Panc1 (cell line): ENCODE results near the gene BOD1. TPM values are rescaled to one million over a fixed set of nuclear protein-coding genes. Genes with fewer than 3 reads are reported as not detected.

Source experiments
- ATAC-seq: fragments of 200-7000 bp; cut with Tn5 transposase; 2 replicates; pipeline ENCODE4 v1.9.1; 2020; ENCODE audit warnings: mild to moderate bottlenecking, moderate library complexity
- BruUV-seq: library from RNA; stranded (reverse); fragments of 400-500 nt; replicated peaks from 2 replicates; lab custom pipeline; 2021; lab: Mats Ljungman, UMichigan
- CTCF ChIA-PET: fragments of 300-600 bp; sonication (Branson Sonifier 250); formaldehyde crosslinking; loops from one replicate; lab custom pipeline; 2022; ENCODE audit warnings: antibody characterized with exemption; lab: Charles Lee
- POLR2A ChIA-PET: fragments of 300-600 bp; sonication (Branson Sonifier 250); formaldehyde crosslinking; loops from one replicate; lab custom pipeline; 2022; ENCODE audit warnings: antibody characterized with exemption; lab: Charles Lee
- DNase-seq: peaks from one replicate; pipeline ENCODE4 v3.0.0-alpha.2; 2010; ENCODE audit warnings: low read depth, low spot score
- H3K27ac ChIP-seq: 2 replicates; pipeline ENCODE4 v1.5.1; 2011; ENCODE audit warnings: mild to moderate bottlenecking, low read length, inconsistent platforms
- H3K27me3 ChIP-seq: fragments of 200-500 bp; sonication (Bioruptor generic); 2 replicates; pipeline ENCODE4 v1.6.0; 2014; ENCODE audit warnings: low read length, inconsistent platforms; ENCODE audit not compliant: control insufficient read depth, insufficient read depth
- H3K36me3 ChIP-seq: fragments of 200-500 bp; sonication (Bioruptor generic); 2 replicates; pipeline ENCODE4 v1.5.1; 2014; ENCODE audit warnings: inconsistent platforms, mild to moderate bottlenecking, low read length, moderate library complexity; ENCODE audit not compliant: control insufficient read depth, insufficient read depth
- H3K4me1 ChIP-seq: 2 replicates; pipeline ENCODE4 v1.5.1; 2011; ENCODE audit warnings: inconsistent platforms, mild to moderate bottlenecking, low read length, moderate library complexity; ENCODE audit not compliant: control insufficient read depth, insufficient read depth
- H3K4me3 ChIP-seq, 2 experiments: 2 replicates each; pipeline ENCODE4 v1.5.1; 2011 to 2012; ENCODE audit warnings: low read depth in 2 of 2, low read length in 2 of 2, mild to moderate bottlenecking in 2 of 2, inconsistent platforms in 1 of 2, moderate library complexity in 1 of 2
- H3K9me3 ChIP-seq: fragments of 200-500 bp; sonication (Bioruptor generic); 2 replicates; pipeline ENCODE4 v1.5.1; 2014; ENCODE audit warnings: low read depth, mild to moderate bottlenecking, inconsistent platforms, low read length, moderate library complexity; ENCODE audit not compliant: control insufficient read depth, insufficient read depth
- CTCF ChIP-seq: fragments of 450-650 bp; IDR thresholded peaks from 2 replicates; pipeline ENCODE4 v1.5.1; 2017; ENCODE audit warnings: mild to moderate bottlenecking
- POLR2AphosphoS5 ChIP-seq: IDR thresholded peaks from 2 replicates; pipeline ENCODE4 v1.6.1; 2012; ENCODE audit warnings: mild to moderate bottlenecking, low read depth, low read length, moderate library complexity
- REST ChIP-seq, 2 experiments: IDR thresholded peaks; 2 replicates each; pipeline ENCODE4 v1.6.1; 2011 to 2012; ENCODE audit warnings: low read depth in 2 of 2, control low read depth in 1 of 2, low read length in 1 of 2, mild to moderate bottlenecking in 1 of 2, moderate library complexity in 1 of 2; ENCODE audit not compliant: insufficient read depth in 1 of 2
- SIN3A ChIP-seq: IDR thresholded peaks from 2 replicates; pipeline ENCODE4 v1.6.1; 2012; ENCODE audit warnings: low read depth, mild to moderate bottlenecking, low read length, moderate library complexity, borderline replicate concordance; ENCODE audit not compliant: insufficient read depth
- TCF7L2 ChIP-seq: IDR thresholded peaks from 2 replicates; pipeline ENCODE4 v1.6.1; 2011; ENCODE audit warnings: mild to moderate bottlenecking, low read depth, low read length, inconsistent platforms
- in situ Hi-C: cut with HindIII; loops from 2 replicates; pipeline ENCODE4 v1.10.0; 2016; ENCODE audit warnings: low sequenced_read_pairs, low pct_unique_long_range_greater_than_20kb
- intact Hi-C: fragments of 100-400 bp; cut with micrococcal nuclease; formaldehyde crosslinking; loops from one replicate; pipeline ENCODE4 v1.10.0; 2022; ENCODE audit not compliant: unreplicated experiment
- total RNA-seq: library from RNA; stranded (reverse); gene quantifications from one replicate; pipeline ENCODE4 v1.2.1, GENCODE V29; 2021; ENCODE audit not compliant: unreplicated experiment

BOD1 gene
- total RNA-seq, 1 experiment from 2014 or later, result 86.1 TPM

GRCh38 chr5:173625261-173625660 is 8.8 kb upstream of the BOD1 start:
- POLR2A ChIA-PET, result no interaction called here
- in situ Hi-C loops, result no loop called here
- CTCF ChIA-PET, result no interaction called here

GRCh38 chr5:173624282-173624681 is 7.8 kb upstream of the BOD1 start:
- intact Hi-C loops, result no loop called here
- H3K27ac ChIP-seq, result no peak overlapping the region
- DNase-seq (no peak), ATAC-seq (no peak)
- TF ChIP-seq POLR2AphosphoS5, result no peak
- no peak for TF ChIP-seq REST (IDR thresholded peaks at IDR 0.05; ENCODE audit: insufficient read depth in 1 of 2, low read depth in 2 of 2, low read length in 1 of 2)
- TF ChIP-seq CTCF, result no peak
- TF ChIP-seq SIN3A, result no peak
- TF ChIP-seq TCF7L2, result no peak
- no peaks in the 10 kb centered on the region; the same call in 1 of the 2 replicates for H3K27me3 ChIP-seq
- ChIA-PET POLR2A (no interaction called here), CTCF (no interaction called here)
- H3K9me3 ChIP-seq, result no peaks in the 10 kb centered on the region
- H3K4me3 ChIP-seq, result no peak overlapping the region
- no TSS peak for BruUV-seq
- H3K4me1 ChIP-seq, result no peaks in the 10 kb centered on the region
- in situ Hi-C loops, result no loop called here
- no peaks in the 10 kb centered on the region for H3K36me3 ChIP-seq

More at GRCh38 chr5:173625261-173625660, 8.8 kb upstream of the BOD1 start:
- intact Hi-C loops, result no loop called here
- no peak for DNase-seq
- ATAC-seq, result no peak
- H3K9me3 ChIP-seq, result no peaks in the 10 kb centered on the region
- no peak overlapping the region for H3K4me3 ChIP-seq
- H3K27ac ChIP-seq, result no peak overlapping the region
- BruUV-seq, result no TSS peak
- H3K36me3 ChIP-seq, result no peaks in the 10 kb centered on the region
- no peaks in the 10 kb centered on the region; the same call in 1 of the 2 replicates for H3K27me3 ChIP-seq
- H3K4me1 ChIP-seq, result no peaks in the 10 kb centered on the region
- TF ChIP-seq SIN3A, result no peak
- TF ChIP-seq TCF7L2, result no peak
- TF ChIP-seq CTCF, result no peak
- TF ChIP-seq POLR2AphosphoS5, result no peak
- TF ChIP-seq REST (IDR thresholded peaks at IDR 0.05; ENCODE audit: insufficient read depth in 1 of 2, low read depth in 2 of 2, low read length in 1 of 2), result no peak
